ENCODE data around the gene CBX3.

DNA sequence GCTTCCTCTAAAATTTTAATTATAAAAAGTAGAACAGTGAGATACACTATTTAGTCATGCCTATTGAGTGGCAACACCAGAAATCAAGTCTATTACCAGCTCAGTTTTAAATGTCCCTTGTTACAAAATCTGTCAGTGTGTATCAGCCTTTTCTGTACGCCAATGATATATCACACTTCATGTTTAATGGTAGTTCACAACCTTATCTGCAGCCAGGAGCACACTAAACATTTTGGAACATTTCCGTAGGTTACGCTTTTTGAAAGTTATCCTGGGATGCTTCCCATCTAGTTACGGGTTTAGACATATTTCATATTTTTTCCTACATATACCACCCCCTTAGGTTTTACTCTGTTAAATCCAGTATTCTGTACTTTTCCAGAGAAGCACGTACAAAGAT, 6.4 kb upstream of the CBX3 start:
- TF ChIP-seq ZNF251 (CRISPR knock-in tag; IDR thresholded peaks at IDR 0.05) (no peak), BHLHE40 (IDR thresholded peaks at IDR 0.05; ENCODE audit: low read length) (no peak), MAZ (IDR thresholded peaks at IDR 0.05; ENCODE audit: borderline replicate concordance, low read depth, low read length) (no peak), MAZ (CRISPR knock-in tag; IDR thresholded peaks at IDR 0.05; ENCODE audit: low read depth) (no peak), CHD4 (IDR thresholded peaks at IDR 0.05; ENCODE audit: borderline replicate concordance, low read length) (no peak), SOX6 (IDR thresholded peaks at IDR 0.05) (no peak), SOX6 (CRISPR knock-in tag; IDR thresholded peaks at IDR 0.05) (no peak), KAT2B (IDR thresholded peaks at IDR 0.05; ENCODE audit: borderline replicate concordance, low read depth, low read length) (no peak)
- TF ChIP-seq, protein P1, sequence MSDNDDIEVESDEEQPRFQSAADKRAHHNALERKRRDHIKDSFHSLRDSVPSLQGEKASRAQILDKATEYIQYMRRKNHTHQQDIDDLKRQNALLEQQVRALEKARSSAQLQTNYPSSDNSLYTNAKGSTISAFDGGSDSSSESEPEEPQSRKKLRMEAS (IDR thresholded peaks at IDR 0.05), result no peak

All from HepG2 (cell line).